Mucosa of descending colon (tissue), 3 donors: ENCODE results near the gene ESYT2. TPM values are rescaled to one million over a fixed set of nuclear protein-coding genes. Genes with fewer than 3 reads are reported as not detected.

Experiments used
- ATAC-seq: fragments of 200-7000 bp; cut with Tn5 transposase; one replicate; pipeline ENCODE4 v1.9.1; 2020; ENCODE audit warnings: mild to moderate bottlenecking, moderate library complexity
- DNase-seq, 3 donors: peaks; one replicate each; pipeline ENCODE4 v3.0.0-alpha.2; 2020
- H3K36me3 ChIP-seq: fragments of 200-600 bp; one replicate; pipeline ENCODE4 v1.8.0; 2021; ENCODE audit warnings: low read depth, mild to moderate bottlenecking
- H3K4me1 ChIP-seq: fragments of 200-600 bp; one replicate; pipeline ENCODE4 v1.8.0; 2021; ENCODE audit warnings: low read depth, mild to moderate bottlenecking
- H3K4me3 ChIP-seq: fragments of 200-600 bp; one replicate; pipeline ENCODE4 v1.8.0; 2021; ENCODE audit warnings: mild to moderate bottlenecking
- H3K9me3 ChIP-seq: fragments of 200-600 bp; one replicate; pipeline ENCODE4 v1.8.0; 2021; ENCODE audit warnings: mild to moderate bottlenecking
- intact Hi-C, 2 donors: fragments of 100-400 bp; cut with DNase I in 1 of 2; cut with micrococcal nuclease in 1 of 2; formaldehyde crosslinking; loops; one replicate each; pipeline versions ENCODE4 v1.11.0 to v1.11.1; 2022; cut with DNase I, micrococcal nuclease
- total RNA-seq, 3 donors: library from RNA; stranded (reverse); fragmentation: NEBNext Ultra II Directional in 2 of 3; extraction: Animal tissue kit (Norgen Biotek cat#: 25700) in 2 of 3; gene quantifications; one replicate each; pipeline versions ENCODE4 v1.2.1 to v1.2.4, GENCODE V29; 2021 to 2023
- TF ChIP-seq, protein P1 (sequence below): fragments of 200-600 bp; IDR thresholded peaks from one replicate; pipeline ENCODE4 v1.8.0; 2022; ENCODE audit warnings: antibody characterized with exemption, mild to moderate bottlenecking
- donor health status: DM: no; HTN: no; CAD: no; lungs with moderate emphysema.
- donor health status: DM: no; HTN: no; CAD: no.
- donor health status: DM: no; HTN: yes; CAD: no.

ESYT2 gene
- total RNA-seq, 3 donors from 2014 or later, result 66.8 to 89.3 (median 69.0) TPM

DNA sequence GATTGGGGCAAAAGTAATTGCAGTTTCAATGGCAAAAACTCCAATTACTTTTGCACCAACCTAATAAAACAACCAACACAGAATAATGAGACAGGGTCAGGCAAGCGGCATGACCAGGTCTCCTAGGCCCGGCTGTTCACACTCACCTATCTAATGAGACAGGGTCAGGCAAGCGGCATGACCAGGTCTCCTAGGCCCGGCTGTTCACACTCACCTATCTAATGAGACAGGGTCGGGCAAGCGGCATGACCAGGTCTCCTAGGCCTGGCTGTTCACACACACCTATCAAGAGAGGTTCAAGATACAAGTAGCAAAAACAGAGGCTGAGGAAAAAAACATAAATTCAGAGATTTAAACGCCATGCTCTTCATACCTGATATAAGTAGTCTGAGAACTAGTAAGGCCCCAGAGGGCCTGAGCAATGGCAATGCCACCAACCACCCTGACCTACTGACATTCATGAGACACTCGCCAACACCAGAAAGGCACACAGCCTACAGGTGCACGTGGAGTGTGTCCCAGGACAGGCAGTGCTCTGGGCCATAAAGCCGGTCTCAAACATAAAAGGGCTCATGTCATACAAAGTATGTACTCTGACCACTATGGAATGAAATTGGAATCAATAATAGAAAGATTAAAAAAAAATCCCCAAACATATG, 84.1 kb downstream of the ESYT2 start:
- Histone ChIP-seq H3K4me1 (no peaks in the 10 kb centered on the region), H3K36me3 (peaks cover 13% of the 10 kb centered on the region), H3K4me3 (no peak overlapping the region), H3K9me3 (no peaks in the 10 kb centered on the region)
- no peak for ATAC-seq
- DNase-seq, result no peak
- TF ChIP-seq, protein P1, sequence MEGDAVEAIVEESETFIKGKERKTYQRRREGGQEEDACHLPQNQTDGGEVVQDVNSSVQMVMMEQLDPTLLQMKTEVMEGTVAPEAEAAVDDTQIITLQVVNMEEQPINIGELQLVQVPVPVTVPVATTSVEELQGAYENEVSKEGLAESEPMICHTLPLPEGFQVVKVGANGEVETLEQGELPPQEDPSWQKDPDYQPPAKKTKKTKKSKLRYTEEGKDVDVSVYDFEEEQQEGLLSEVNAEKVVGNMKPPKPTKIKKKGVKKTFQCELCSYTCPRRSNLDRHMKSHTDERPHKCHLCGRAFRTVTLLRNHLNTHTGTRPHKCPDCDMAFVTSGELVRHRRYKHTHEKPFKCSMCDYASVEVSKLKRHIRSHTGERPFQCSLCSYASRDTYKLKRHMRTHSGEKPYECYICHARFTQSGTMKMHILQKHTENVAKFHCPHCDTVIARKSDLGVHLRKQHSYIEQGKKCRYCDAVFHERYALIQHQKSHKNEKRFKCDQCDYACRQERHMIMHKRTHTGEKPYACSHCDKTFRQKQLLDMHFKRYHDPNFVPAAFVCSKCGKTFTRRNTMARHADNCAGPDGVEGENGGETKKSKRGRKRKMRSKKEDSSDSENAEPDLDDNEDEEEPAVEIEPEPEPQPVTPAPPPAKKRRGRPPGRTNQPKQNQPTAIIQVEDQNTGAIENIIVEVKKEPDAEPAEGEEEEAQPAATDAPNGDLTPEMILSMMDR, result no peak
- intact Hi-C loops, result no loop called here

DNA sequence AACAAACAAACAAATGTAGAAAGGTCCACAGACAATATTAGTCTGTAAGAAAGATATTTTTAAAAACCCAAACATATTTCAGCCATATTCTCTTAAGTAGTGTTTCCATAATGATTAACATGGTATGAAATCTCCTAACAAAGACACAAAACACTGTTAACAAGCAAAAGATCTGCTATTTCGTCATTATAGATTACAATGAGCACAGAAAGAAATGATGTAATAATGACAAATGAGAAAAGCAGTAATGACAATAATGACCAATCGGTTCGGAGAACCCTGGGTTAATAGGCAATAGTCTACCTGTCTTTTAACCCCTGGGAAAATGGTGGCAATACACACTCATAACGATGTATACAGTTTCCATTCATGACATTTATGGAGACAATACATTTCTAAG, 85.2 kb downstream of the ESYT2 start:
- peaks cover 14% of the 10 kb centered on the region for H3K36me3 ChIP-seq
- no peak for ATAC-seq

DNA sequence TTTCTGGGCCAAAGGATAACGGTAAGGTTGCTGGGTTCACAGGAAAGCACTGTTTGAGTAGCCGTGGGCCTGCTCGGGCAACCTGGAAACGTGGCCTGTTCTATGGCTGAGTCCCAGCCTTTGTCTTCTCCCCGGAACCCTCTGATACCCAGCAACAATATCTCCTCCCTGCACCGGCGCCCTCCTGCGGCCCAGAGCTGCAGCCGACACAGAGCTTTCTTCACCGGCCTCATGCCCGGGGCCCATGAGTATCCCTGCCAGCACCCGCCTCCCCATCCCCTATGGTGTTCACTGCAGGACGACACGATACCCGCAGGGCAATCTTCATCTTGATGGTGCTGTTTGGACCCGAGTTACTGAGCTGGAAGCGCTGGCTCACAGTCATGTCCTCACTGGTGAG, 86.1 kb downstream of the ESYT2 start:
- TF ChIP-seq, protein P1, result no peak

More for the DNA sequence above, 85.2 kb downstream of the ESYT2 start:
- intact Hi-C loops, result no loop called here
- TF ChIP-seq, protein P1, result no peak
- H3K9me3 ChIP-seq, result no peaks in the 10 kb centered on the region
- no peak for DNase-seq
- H3K4me3 ChIP-seq, result no peak overlapping the region
- H3K4me1 ChIP-seq, result no peaks in the 10 kb centered on the region

DNA sequence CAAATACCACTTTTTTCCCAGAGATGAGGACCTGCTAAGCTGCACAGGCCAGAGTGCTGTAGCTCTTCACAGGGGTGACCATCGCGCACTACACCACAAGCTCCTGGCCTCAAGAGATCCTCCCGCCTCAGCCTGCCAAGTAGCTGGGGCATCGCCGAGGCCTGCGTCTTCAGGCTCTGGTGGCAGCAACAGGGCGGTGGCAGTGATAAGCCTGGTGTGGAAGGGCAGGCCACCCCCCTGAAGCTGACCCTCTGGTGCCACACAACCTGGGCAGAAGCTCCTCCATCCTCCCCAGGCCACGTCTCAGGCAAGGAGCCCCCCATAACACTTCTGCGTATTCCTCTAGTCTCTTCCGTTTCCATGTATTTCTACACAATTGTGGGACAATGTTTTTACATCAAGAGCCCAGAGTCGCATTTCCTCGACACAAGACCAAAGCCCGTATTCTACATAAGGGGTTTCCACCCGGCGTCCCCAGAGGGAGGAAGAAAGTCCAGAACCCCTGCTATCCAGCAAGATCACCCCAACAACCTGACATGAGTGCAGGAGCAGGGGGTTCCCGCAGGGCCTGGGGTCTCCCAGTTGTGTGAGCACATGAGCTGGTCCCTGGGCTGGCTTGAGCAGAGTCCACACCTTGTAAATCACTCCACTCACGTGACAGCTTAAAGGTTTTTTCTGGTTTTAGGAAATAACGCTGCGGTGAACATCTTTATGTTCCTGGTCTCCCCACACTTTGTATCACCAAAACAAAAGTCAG, 87.1 kb downstream of the ESYT2 start:
- Histone ChIP-seq H3K4me3 (no peak overlapping the region), H3K4me1 (no peaks in the 10 kb centered on the region), H3K36me3 (peaks cover 14% of the 10 kb centered on the region), H3K9me3 (no peaks in the 10 kb centered on the region)
- no peak for ATAC-seq
- DNase-seq, result no peak
- TF ChIP-seq, protein P1, result no peak
- intact Hi-C loops, result no loop called here

More for the DNA sequence above, 86.1 kb downstream of the ESYT2 start:
- no peak for ATAC-seq
- no peak overlapping the region for H3K4me3 ChIP-seq
- no peaks in the 10 kb centered on the region for H3K9me3 ChIP-seq
- H3K36me3 ChIP-seq, result peaks cover 14% of the 10 kb centered on the region
- intact Hi-C loops, result no loop called here
- DNase-seq, result no peak
- no peaks in the 10 kb centered on the region for H3K4me1 ChIP-seq

DNA sequence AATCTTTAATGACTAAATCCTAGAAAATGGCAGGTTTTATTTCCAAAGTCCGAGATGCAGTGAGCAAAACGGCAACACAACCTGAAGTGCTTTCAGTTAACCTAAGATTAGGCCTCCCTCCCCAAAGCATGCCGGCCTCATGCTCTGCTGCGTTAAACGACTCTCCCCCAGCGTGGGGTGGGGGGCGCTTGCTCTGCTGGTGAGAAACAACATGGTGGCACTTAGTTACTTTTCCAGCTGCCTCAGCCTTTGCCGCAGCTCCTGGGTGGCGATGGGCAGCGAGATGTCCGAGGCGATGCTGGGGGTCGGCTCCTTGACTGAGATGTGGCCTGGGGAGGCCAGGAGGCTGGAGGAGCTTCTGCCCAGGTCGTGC, 88.0 kb downstream of the ESYT2 start:
- intact Hi-C loops, result no loop called here
- Histone ChIP-seq H3K4me1 (no peaks in the 10 kb centered on the region), H3K36me3 (peaks cover 14% of the 10 kb centered on the region), H3K4me3 (no peak overlapping the region), H3K9me3 (no peaks in the 10 kb centered on the region)
- ATAC-seq (no peak), DNase-seq (no peak)
- TF ChIP-seq, protein P1, result no peak
